ENCODE measurements around the gene SH3RF3. TPM values are rescaled to one million over a fixed set of nuclear protein-coding genes. Genes with fewer than 3 reads are reported as not detected.

Gene SH3RF3
- total and polyA plus RNA-seq, 3 experiments from 2014 or later: 0.24 to 0.31 (median 0.27) TPM

DNA sequence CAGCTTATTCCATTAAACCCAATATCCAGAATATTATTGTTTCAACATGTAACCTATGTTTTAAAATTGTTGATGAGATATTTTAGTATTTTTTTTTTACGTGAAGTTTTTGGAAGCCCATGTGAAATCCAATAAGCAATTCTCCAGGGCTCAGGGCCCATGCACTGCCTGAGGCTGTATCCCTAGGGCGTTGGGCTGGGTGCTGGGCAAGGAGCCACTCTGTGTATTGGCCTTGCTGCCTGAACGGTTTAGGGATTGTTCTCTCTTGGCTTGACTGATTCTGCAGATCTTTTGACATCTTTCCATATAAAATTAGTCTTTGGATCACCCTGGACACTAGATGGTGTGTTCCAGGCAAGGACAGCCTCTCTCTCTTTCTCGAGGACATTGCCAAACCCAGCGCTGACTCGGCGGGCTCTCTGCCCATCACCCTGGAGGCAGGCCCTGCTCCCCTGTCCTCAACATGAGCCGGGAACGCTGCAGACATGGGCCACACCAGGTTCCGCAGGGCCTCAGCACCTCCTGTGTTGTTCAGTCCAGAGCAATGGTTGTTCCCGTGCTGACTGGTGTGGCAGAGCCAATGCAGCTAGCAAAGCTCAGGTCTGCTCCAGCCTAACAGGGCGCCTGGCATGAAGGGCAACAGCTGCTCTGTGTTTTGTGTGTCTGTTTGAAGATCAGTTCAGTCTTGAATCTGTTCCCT lies 321.7 kb downstream of the SH3RF3 start:
- Histone ChIP-seq H3K4me1 (ENCODE audit: insufficient read depth, low read length) (no peaks in the 10 kb centered on the region), H3K36me3 (ENCODE audit: insufficient read depth, low read length) (no peaks in the 10 kb centered on the region), H3K27ac (ENCODE audit: low read depth, low read length) (no peak overlapping the region), H3K9me3 (ENCODE audit: low read length) (no peaks in the 10 kb centered on the region), H3K4me3 (ENCODE audit: low read length) (no peak overlapping the region), H3K27me3 (ENCODE audit: insufficient read depth, low read length, poor library complexity, severe bottlenecking) (no peaks in the 10 kb centered on the region)
- H3K36me3 Mint-ChIP-seq: no peaks in the 10 kb centered on the region
- no peaks in the 10 kb centered on the region for H3K4me1 Mint-ChIP-seq
- H3K27ac Mint-ChIP-seq: no peak overlapping the region
- CTCF ChIA-PET: no interaction called here
- POLR2A ChIA-PET: no interaction called here
- H3K4me3 Mint-ChIP-seq: no peak overlapping the region
- H3K27me3 Mint-ChIP-seq: peaks cover under 1 to 3% of the 10 kb centered on the region in 2 donors
- DNase-seq: no peak
- H3K9me3 Mint-ChIP-seq: peaks cover 0 to 1% (median under 1%) of the 10 kb centered on the region in 5 donors

DNA sequence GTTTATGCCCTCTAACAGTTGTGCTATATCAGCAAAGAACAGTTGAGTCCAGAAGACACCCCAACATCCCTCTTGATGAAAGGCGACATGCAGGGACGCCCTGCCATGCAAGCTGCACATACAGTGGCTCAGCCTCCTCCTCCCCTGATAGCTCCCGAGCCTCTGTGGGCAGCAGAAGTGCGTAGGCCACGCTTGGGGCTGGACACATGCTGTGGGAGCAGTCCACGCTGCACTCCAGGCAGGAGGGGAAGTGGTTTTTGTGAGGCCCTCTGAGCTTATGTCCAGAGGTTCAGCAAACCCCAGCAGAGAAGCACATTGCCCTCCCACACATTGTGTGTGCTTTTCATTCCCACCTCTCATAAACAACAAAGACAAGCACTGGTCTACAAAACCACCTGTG lies 322.7 kb downstream of the SH3RF3 start:
- Histone ChIP-seq H3K4me3 (ENCODE audit: low read length) (no peak overlapping the region), H3K4me1 (ENCODE audit: insufficient read depth, low read length) (no peaks in the 10 kb centered on the region), H3K9me3 (ENCODE audit: low read length) (no peaks in the 10 kb centered on the region), H3K27me3 (ENCODE audit: insufficient read depth, low read length, poor library complexity, severe bottlenecking) (no peaks in the 10 kb centered on the region), H3K36me3 (ENCODE audit: insufficient read depth, low read length) (no peaks in the 10 kb centered on the region), H3K27ac (ENCODE audit: low read depth, low read length) (no peak overlapping the region)
- H3K27me3 Mint-ChIP-seq: no peaks in the 10 kb centered on the region
- H3K4me3 Mint-ChIP-seq: no peak overlapping the region
- CTCF ChIA-PET: no interaction called here
- no peaks in the 10 kb centered on the region for H3K4me1 Mint-ChIP-seq
- DNase-seq: no peak
- no peaks in the 10 kb centered on the region for H3K36me3 Mint-ChIP-seq
- POLR2A ChIA-PET: no interaction called here
- no peaks in the 10 kb centered on the region for H3K9me3 Mint-ChIP-seq
- H3K27ac Mint-ChIP-seq: no peak overlapping the region

DNA sequence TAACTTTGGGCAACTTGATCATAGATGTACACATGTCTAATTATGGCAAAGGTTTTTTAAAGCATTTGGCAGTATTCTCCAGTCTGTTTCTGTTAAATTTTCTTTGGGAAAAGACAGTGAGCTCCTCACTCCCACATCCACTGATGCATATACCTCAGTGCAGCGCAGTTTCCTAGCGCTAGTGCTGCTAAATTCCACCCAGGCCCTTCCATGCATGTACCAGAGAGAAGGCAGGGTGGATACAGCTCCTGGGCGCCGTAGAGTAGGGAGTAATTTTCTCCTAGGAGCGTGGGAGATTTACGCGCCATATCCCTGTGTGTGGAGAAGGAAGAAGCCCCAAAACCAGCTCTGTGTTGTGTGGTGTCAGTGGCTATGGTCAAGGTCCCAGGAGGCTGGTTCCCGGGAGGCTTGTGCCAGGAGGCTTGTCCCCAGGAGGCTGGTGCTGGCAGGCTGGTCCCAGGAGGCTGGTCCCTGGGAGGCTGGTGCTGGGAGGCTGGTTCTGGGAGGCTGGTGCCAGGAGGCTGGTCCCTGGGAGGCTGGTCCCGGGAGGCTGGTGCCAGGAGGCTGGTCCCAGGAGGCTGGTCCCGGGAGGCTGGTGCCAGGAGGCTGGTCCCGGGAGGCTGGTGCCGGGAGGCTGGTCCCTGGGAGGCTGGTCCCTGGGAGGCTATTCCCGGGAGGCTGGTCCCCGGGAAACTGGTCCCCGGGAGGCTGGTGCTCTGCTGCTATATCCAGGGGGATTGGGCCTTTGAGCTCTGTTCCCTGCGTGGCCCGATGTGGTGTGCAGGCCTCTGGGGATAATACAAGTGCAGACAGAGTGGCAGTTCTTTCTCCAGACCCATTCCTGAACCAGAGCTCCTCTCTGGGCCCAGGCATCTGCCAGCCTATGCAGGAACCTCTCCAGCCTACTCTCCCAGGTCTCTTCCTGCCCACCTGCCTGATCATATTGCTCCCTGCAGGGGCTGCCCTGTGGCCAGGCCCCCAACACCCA lies 323.6 kb downstream of the SH3RF3 start:
- no peaks in the 10 kb centered on the region for H3K27me3 Mint-ChIP-seq
- H3K4me3 ChIP-seq (ENCODE audit: low read length): no peak overlapping the region
- ChIA-PET CTCF (no interaction called here), POLR2A (no interaction called here)
- H3K4me3 Mint-ChIP-seq: no peak overlapping the region
- no peak overlapping the region for H3K27ac Mint-ChIP-seq
- H3K4me1 ChIP-seq (ENCODE audit: insufficient read depth, low read length): no peaks in the 10 kb centered on the region
- H3K36me3 ChIP-seq (ENCODE audit: insufficient read depth, low read length): no peaks in the 10 kb centered on the region
- DNase-seq: no peak
- H3K36me3 Mint-ChIP-seq: no peaks in the 10 kb centered on the region
- H3K9me3 ChIP-seq (ENCODE audit: low read length): no peaks in the 10 kb centered on the region
- H3K9me3 Mint-ChIP-seq: no peaks in the 10 kb centered on the region
- H3K27ac ChIP-seq (ENCODE audit: low read depth, low read length): no peak overlapping the region
- no peaks in the 10 kb centered on the region for H3K4me1 Mint-ChIP-seq
- H3K27me3 ChIP-seq (ENCODE audit: insufficient read depth, low read length, poor library complexity, severe bottlenecking): no peaks in the 10 kb centered on the region

DNA sequence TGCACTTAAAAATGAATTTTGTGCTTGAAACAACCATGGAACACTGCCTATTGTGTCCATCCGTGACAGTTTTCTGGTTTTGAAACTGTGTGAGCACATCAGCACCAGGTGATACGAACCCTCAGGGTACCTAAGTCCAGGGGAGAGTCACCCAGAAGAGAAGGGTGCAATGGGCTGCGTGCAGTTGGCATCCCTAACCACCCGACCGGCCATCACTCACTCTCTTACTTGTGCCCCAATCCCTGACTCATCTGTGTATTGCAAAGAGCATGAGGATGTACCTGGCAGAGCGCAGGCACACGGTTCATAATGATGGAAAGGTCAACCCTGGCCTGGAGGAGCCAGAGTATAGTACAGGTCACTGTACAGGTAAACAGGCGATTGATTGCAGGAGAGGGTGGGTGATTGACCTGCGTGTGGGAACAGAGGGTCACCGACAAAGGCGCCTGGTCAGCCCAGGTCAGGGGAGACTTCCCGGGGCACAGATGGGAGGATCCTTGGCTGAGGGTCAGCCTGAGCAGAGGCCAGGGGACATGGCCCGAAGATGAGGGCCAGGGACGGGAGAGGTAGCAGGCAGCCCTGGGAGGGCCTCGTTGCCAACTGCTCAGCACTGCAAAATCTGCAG lies 324.5 kb downstream of the SH3RF3 start:
- ChIA-PET CTCF (no interaction called here), POLR2A (no interaction called here)
- Histone ChIP-seq H3K4me1 (ENCODE audit: insufficient read depth, low read length) (no peaks in the 10 kb centered on the region), H3K27ac (ENCODE audit: low read depth, low read length) (no peak overlapping the region), H3K36me3 (ENCODE audit: insufficient read depth, low read length) (no peaks in the 10 kb centered on the region), H3K27me3 (ENCODE audit: insufficient read depth, low read length, poor library complexity, severe bottlenecking) (no peaks in the 10 kb centered on the region), H3K9me3 (ENCODE audit: low read length) (no peaks in the 10 kb centered on the region), H3K4me3 (ENCODE audit: low read length) (no peak overlapping the region)
- no peaks in the 10 kb centered on the region for H3K4me1 Mint-ChIP-seq
- no peaks in the 10 kb centered on the region for H3K9me3 Mint-ChIP-seq
- peaks cover 0 to 3% of the 10 kb centered on the region in 2 donors for H3K27me3 Mint-ChIP-seq
- no peak overlapping the region for H3K27ac Mint-ChIP-seq
- H3K4me3 Mint-ChIP-seq: no peak overlapping the region
- no peaks in the 10 kb centered on the region for H3K36me3 Mint-ChIP-seq
- no peak for DNase-seq

DNA sequence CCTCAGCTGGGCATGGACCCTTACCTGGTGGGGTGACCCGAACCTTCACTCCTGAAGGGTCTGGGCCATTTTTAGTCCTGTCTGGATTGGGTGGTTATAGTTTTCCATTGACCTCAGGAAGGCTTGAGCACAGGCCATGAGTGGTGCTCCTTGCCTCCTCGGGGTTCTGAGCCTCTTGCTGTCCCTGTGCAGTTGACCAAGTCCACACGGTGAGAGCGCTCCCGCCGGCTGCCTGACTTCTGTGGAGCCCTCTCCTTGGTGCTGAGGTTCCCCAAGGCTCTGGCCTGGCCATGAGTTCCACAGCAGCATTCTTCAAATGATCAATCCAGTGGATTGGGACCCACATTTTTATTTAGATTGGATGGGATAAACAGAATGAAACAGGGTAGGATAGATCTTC lies 325.3 kb downstream of the SH3RF3 start:
- H3K27me3 ChIP-seq (ENCODE audit: insufficient read depth, low read length, poor library complexity, severe bottlenecking): no peaks in the 10 kb centered on the region
- Mint-ChIP-seq H3K36me3 (no peaks in the 10 kb centered on the region), H3K4me3 (no peak overlapping the region), H3K4me1 (no peaks in the 10 kb centered on the region), H3K27ac (no peak overlapping the region), H3K9me3 (no peaks in the 10 kb centered on the region), H3K27me3 (peaks cover 0 to 3% of the 10 kb centered on the region in 2 donors)
- CTCF ChIA-PET: no interaction called here
- POLR2A ChIA-PET: no interaction called here
- no peak overlapping the region for H3K4me3 ChIP-seq (ENCODE audit: low read length)
- no peak for DNase-seq
- H3K4me1 ChIP-seq (ENCODE audit: insufficient read depth, low read length): no peaks in the 10 kb centered on the region
- no peaks in the 10 kb centered on the region for H3K9me3 ChIP-seq (ENCODE audit: low read length)
- no peak overlapping the region for H3K27ac ChIP-seq (ENCODE audit: low read depth, low read length)
- no peaks in the 10 kb centered on the region for H3K36me3 ChIP-seq (ENCODE audit: insufficient read depth, low read length)

DNA sequence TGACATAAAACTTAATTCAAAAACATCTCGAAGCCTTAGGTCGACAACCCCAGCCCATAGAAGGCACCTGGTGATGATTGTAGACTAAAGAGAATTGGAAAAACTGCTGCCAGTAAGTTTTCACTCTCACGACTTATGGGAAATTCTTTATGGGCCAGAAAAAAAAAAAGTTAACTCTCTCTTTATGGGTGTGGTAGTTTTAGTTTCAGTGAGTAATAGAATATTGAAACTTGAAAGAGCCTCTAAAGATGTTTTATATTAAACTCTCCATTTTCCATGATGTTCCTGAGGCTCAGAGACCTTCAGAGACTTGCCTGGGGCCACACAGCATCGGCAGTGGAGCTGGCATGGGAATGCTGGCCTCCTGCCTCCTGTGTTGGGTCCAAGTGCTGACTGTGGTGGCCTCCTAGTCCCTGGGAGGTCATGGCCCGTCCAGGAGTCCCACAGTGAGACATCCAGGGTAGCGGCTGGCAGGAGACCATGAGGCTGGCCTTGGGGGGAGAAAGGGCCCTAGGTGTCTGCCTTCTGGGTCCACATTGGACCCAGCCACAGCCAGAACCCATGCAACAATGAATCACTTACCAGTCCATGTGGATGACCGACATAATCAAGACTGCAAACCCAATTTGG lies 325.9 kb downstream of the SH3RF3 start:
- H3K27ac Mint-ChIP-seq: no peak overlapping the region
- no peaks in the 10 kb centered on the region for H3K4me1 ChIP-seq (ENCODE audit: insufficient read depth, low read length)
- H3K27me3 ChIP-seq (ENCODE audit: insufficient read depth, low read length, poor library complexity, severe bottlenecking): no peaks in the 10 kb centered on the region
- peaks cover 0 to 3% of the 10 kb centered on the region in 2 donors for H3K27me3 Mint-ChIP-seq
- H3K27ac ChIP-seq (ENCODE audit: low read depth, low read length): no peak overlapping the region
- no peak for DNase-seq
- no peaks in the 10 kb centered on the region for H3K9me3 ChIP-seq (ENCODE audit: low read length)
- no peaks in the 10 kb centered on the region for H3K36me3 ChIP-seq (ENCODE audit: insufficient read depth, low read length)
- no peaks in the 10 kb centered on the region for H3K36me3 Mint-ChIP-seq
- no peak overlapping the region for H3K4me3 ChIP-seq (ENCODE audit: low read length)
- POLR2A ChIA-PET: no interaction called here
- CTCF ChIA-PET: no interaction called here
- H3K4me3 Mint-ChIP-seq: no peak overlapping the region
- no peaks in the 10 kb centered on the region for H3K4me1 Mint-ChIP-seq
- H3K9me3 Mint-ChIP-seq: no peaks in the 10 kb centered on the region

DNA sequence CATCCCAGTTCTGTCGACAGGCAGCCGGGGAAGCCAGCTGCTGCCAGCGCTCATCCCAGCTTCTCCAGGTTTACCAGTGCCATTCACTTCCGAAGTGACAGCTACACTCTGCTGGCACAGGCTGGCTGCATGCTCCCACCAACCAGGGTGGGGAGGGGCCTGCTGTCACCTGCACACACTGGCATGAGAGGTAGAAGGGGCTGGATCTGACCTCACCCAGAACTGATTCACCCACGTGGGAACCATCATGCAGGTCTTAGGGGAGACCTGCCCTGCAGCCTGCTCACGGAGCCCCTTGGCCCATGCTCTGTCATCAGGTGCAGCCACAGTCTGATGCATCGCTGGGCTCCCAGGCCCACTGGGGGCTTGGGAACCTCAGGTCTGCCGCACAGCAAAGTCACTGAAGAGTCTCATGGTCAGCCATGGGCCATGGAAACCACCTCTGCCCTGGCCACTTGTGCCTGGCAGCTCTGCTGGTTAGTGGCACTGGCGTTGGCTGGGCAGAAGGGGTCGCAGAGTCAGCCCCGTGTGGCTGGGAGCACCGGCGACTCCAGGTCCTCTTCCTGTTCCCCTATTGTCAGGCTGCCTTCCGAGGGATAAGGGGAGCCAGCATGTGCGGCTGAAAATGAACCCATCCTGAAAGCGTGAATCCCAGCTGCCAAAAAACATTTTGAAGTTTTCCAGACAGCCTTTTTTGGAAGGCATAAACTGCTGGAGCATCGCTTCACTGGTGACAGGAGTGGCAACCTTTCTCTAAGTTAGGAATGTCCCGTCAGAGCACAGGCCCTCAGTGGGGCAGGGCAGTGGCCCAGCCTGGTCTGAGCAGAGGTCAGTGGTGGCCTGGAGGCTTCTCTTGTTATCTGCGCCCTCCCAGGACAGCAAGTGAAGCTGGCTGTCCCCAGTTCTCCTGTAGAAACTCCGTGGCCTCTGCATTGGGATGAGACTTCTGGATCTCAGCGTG lies 327.0 kb downstream of the SH3RF3 start:
- no peak overlapping the region for H3K4me3 Mint-ChIP-seq
- DNase-seq: no peak
- H3K4me1 Mint-ChIP-seq: no peaks in the 10 kb centered on the region
- H3K27me3 Mint-ChIP-seq: peaks cover 2 to 3% of the 10 kb centered on the region in 2 donors
- H3K4me3 ChIP-seq (ENCODE audit: low read length): no peak overlapping the region
- no peaks in the 10 kb centered on the region for H3K36me3 ChIP-seq (ENCODE audit: insufficient read depth, low read length)
- ChIA-PET POLR2A (no interaction called here), CTCF (no interaction called here)
- H3K27ac ChIP-seq (ENCODE audit: low read depth, low read length): no peak overlapping the region
- H3K27ac Mint-ChIP-seq: no peak overlapping the region
- H3K9me3 ChIP-seq (ENCODE audit: low read length): no peaks in the 10 kb centered on the region
- no peaks in the 10 kb centered on the region for H3K27me3 ChIP-seq (ENCODE audit: insufficient read depth, low read length, poor library complexity, severe bottlenecking)
- H3K4me1 ChIP-seq (ENCODE audit: insufficient read depth, low read length): no peaks in the 10 kb centered on the region
- H3K36me3 Mint-ChIP-seq: no peaks in the 10 kb centered on the region
- no peaks in the 10 kb centered on the region for H3K9me3 Mint-ChIP-seq

Measured in CD8-positive, alpha-beta memory T cell (primary cell).